Upper lobe of right lung (tissue), 1 donor: ENCODE results near the gene DNAJB2. TPM values are rescaled to one million over a fixed set of nuclear protein-coding genes. Genes with fewer than 3 reads are reported as not detected.

ENCODE experiments used
- ATAC-seq: fragments of 200-7000 bp; cut with Tn5 transposase; one replicate; pipeline ENCODE4 v1.9.1; 2020; ENCODE audit warnings: mild to moderate bottlenecking, moderate library complexity
- DNase-seq: peaks from one replicate; pipeline ENCODE4 v3.0.0-alpha.2; 2020
- H3K27ac ChIP-seq: fragments of 200-600 bp; one replicate; pipeline ENCODE4 v1.8.0; 2022
- H3K27me3 ChIP-seq: fragments of 200-600 bp; one replicate; pipeline ENCODE4 v1.8.0; 2022; ENCODE audit warnings: mild to moderate bottlenecking
- H3K36me3 ChIP-seq: fragments of 200-600 bp; one replicate; pipeline ENCODE4 v1.8.0; 2022
- H3K4me1 ChIP-seq: fragments of 200-600 bp; one replicate; pipeline ENCODE4 v1.8.0; 2022
- H3K4me3 ChIP-seq: fragments of 200-600 bp; one replicate; pipeline ENCODE4 v1.8.0; 2022; ENCODE audit warnings: mild to moderate bottlenecking
- H3K9me3 ChIP-seq: fragments of 200-600 bp; one replicate; pipeline ENCODE4 v1.8.0; 2022
- CTCF ChIP-seq: fragments of 200-600 bp; IDR thresholded peaks from one replicate; pipeline ENCODE4 v1.8.0; 2022; ENCODE audit warnings: antibody characterized with exemption
- intact Hi-C: fragments of 100-400 bp; cut with DNase I; formaldehyde crosslinking; loops from one replicate; pipeline ENCODE4 v1.11.0; 2022
- total RNA-seq: library from RNA; stranded (reverse); fragmentation: NEBNext Ultra II Directional; extraction: Animal tissue kit (Norgen Biotek cat#: 25700); gene quantifications from one replicate; pipeline ENCODE4 v1.2.1, GENCODE V29; 2021
- donor health status: DM: no; HTN: yes; CAD: no; lungs with severe emphysema.

DNAJB2 gene
- total RNA-seq, 1 donor from 2014 or later, result 79.4 TPM

DNA sequence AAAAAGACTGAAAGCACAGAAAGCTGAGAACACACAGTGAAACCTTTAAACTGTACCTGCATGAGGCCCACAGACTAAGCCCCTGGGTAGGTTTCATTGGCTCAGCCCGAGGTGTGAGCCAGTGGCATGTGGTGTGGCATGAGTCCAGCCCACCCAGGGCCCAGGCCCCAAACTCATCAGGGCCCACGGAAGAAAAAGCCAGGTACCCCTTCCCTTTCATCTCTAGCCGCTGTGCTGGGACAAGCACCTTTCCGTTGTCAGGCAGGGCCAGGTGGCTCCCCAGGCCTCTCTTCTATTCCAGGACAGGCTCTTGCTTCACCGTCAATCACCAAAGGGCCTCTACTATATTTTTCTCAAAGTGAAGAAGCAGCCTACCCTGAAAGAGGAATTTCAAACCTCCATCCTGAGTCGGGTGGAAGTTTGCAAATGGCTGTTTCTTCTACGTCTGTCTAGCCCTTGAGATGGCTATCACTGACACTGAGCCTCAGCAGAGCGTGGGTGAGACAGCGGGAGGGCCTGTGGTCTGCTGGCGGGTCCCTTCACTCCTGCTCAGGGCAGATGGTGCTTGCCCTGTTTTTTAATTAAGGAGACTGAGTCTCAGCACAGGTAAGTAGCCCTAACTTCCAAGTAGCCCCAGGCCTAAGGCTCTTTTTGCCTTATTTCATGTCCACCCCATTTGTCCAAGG lies 8.6 kb downstream of the DNAJB2 start:
- H3K9me3 ChIP-seq, result no peaks in the 10 kb centered on the region
- ATAC-seq (no peak), DNase-seq (peak; percentile 37)
- no peaks in the 10 kb centered on the region for H3K27me3 ChIP-seq
- no peak overlapping the region for H3K4me3 ChIP-seq
- peaks cover 27% of the 10 kb centered on the region for H3K36me3 ChIP-seq
- intact Hi-C loops, result no loop called here
- no peak for TF ChIP-seq CTCF
- peaks cover 6% of the 10 kb centered on the region for H3K4me1 ChIP-seq
- H3K27ac ChIP-seq, result no peak overlapping the region

- Histone ChIP-seq H3K9me3 (no peaks in the 10 kb centered on the region), H3K4me3 (no peak overlapping the region), H3K4me1 (peaks cover 7% of the 10 kb centered on the region), H3K27ac (no peak overlapping the region), H3K36me3 (peaks cover 12% of the 10 kb centered on the region), H3K27me3 (no peaks in the 10 kb centered on the region)
- intact Hi-C loops, result no loop called here
- no peak for TF ChIP-seq CTCF
- no peak for ATAC-seq
- DNase-seq, result peak; percentile 15
These were observed 10.0 kb downstream of the DNAJB2 start for GRCh38 chr2:219289195-219289536.

DNA sequence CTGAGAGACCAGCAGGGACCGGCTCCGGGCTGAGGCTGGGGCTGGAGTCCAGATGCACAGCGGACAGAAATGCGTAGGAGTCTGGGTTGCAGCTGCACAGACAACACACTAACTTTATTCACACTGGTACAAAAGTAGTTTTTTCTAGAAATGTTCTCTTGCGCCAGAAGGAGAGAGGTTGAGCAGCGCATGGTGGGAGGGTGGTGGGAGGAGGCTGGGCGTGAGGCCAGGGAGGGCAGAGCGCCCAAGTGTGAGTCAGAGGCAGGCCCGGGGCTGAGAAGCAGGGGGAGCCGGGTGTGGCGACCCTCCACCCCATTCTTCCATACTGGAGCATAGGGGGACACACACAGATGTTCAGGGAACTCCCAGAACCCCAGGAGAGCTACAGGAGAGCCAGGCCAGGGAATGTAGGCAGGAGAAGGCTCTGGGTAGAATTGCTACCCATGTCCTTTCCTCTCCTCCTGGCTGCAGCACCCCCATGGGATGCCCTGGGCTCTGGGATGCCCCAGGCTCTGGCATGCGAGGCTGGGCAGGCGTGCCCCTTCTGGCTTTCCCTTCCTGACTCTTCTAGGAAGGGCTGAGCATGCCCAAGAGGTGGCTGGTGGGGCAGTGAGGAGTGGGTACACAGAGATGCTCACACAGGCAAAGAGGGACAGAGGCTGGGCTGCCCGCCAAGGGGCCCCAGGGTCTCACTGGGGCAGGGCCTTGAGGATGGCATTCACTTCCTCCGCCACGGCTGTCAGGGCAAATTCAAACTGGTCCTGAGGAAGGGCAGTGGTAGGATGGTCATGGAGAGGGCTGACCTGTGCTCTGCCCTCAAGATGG lies 10.6 kb downstream of the DNAJB2 start:
- intact Hi-C loops, result loop anchor here (5.0 kb wide), 1 partner anchor 127 kb away; the partner anchor contains the start of gene NHEJ1
- no peak for TF ChIP-seq CTCF
- Histone ChIP-seq H3K4me3 (no peak overlapping the region), H3K27me3 (no peaks in the 10 kb centered on the region), H3K4me1 (peaks cover 12% of the 10 kb centered on the region), H3K9me3 (no peaks in the 10 kb centered on the region), H3K27ac (no peak overlapping the region), H3K36me3 (peaks cover 7% of the 10 kb centered on the region)
- DNase-seq, result peak; percentile 77
- ATAC-seq, result peak; percentile 24

DNA sequence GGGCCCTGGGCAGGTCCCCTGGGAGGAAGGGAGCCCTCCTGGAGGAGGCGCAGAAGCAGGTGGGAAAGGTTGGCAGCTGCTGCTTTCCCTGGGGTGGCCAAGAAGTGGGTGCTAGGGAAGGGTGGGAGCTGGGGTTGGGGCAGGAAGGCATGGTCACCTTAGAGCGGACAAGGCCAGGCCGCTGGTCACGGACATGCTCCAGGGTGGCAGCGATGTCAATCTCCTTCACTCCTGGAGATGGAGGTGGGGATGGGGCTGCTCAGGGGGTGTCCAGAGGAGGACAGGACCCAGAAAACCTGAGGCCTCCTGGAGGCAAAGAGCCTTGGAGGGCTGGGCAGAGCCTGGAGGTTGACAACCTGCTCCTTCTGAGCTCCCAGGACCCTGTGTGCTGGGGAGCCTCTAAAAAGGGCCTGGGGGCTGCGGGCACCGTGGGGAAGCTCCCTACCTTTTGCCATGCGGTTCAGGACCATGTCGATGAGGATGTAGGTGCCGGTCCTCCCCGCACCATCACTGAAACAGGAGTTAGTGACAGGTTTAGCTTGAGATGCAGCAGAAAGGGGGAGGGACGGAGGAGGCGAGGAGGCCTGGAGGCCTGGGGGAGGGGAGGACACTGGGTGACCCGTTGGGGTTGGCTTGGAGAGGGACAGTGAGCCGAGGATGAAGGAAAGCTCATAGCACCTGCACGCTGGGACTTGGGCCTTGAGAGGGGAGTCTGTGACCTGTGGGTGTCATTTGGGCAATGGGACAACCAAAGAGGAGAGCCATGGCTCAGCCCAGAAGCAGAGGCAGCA lies 11.4 kb downstream of the DNAJB2 start:
- Histone ChIP-seq H3K9me3 (no peaks in the 10 kb centered on the region), H3K4me3 (no peak overlapping the region), H3K27me3 (no peaks in the 10 kb centered on the region), H3K4me1 (peaks cover 15% of the 10 kb centered on the region), H3K36me3 (no peaks in the 10 kb centered on the region), H3K27ac (no peak overlapping the region)
- no peak for ATAC-seq
- no peak for TF ChIP-seq CTCF
- DNase-seq, result peak; percentile 48
- intact Hi-C loops, result loop anchor here (5.0 kb wide), 1 partner anchor 128 kb away; the partner anchor contains the start of gene NHEJ1

DNA sequence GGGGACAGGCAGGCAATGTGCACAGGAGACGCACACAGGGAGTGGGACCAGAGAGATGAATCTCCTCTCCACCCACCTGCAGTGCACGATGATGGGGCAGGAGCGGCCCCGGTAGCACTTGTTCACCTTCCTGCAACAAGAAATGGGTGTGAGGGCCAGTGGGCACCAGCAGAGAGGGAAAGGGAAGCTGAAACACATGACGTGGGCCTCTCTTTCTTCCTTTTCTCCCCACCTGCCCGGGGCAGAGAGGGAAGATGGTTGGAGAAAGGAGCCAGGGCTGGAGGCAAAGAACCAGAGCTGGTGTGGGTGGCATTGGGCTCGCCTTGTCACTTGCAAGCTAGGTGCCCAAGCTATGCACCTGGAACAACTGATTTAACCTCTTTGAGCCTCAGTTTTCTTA lies 12.2 kb downstream of the DNAJB2 start:
- peak; percentile 22 for DNase-seq
- intact Hi-C loops, result loop anchor here (5.0 kb wide), 1 partner anchor 129 kb away; the partner anchor contains the start of gene NHEJ1
- no peak for ATAC-seq

More for the DNA sequence above, 12.2 kb downstream of the DNAJB2 start:
- H3K9me3 ChIP-seq, result no peaks in the 10 kb centered on the region
- H3K27ac ChIP-seq, result no peak overlapping the region
- no peaks in the 10 kb centered on the region for H3K36me3 ChIP-seq
- H3K27me3 ChIP-seq, result no peaks in the 10 kb centered on the region
- H3K4me1 ChIP-seq, result peaks cover 15% of the 10 kb centered on the region
- no peak for TF ChIP-seq CTCF
- H3K4me3 ChIP-seq, result no peak overlapping the region
